DOHH2 (cell line): Measurements from ENCODE around the gene PROC.

ENCODE experiments used
- H3F3A ChIP-seq: fragments of 200-600 bp; sonication (generic), shearing (Covaris generic); 2 replicates; pipeline ENCODE4 v1.6.0; 2016; ENCODE audit warnings: antibody characterized with exemption, mild to moderate bottlenecking; ENCODE audit not compliant: control insufficient read depth, insufficient read depth
- H3K27ac ChIP-seq: fragments of 200-600 bp; sonication (generic); 2 replicates; pipeline ENCODE4 v1.5.1; 2014; ENCODE audit warnings: low read depth, mild to moderate bottlenecking, low read length, moderate library complexity
- H3K27me3 ChIP-seq: fragments of 200-600 bp; sonication (generic); 2 replicates; pipeline ENCODE4 v1.6.1; 2014; ENCODE audit warnings: mild to moderate bottlenecking, low read length, mixed read lengths; ENCODE audit not compliant: control insufficient read depth
- H3K36me3 ChIP-seq: fragments of 200-600 bp; sonication (generic); 2 replicates; pipeline ENCODE4 v1.6.1; 2014; ENCODE audit warnings: mild to moderate bottlenecking, low read length, moderate library complexity, mixed read lengths; ENCODE audit not compliant: control insufficient read depth
- H3K4me1 ChIP-seq: fragments of 200-600 bp; sonication (generic); 2 replicates; pipeline ENCODE4 v1.6.1; 2014; ENCODE audit warnings: mild to moderate bottlenecking, low read length, mixed read lengths; ENCODE audit not compliant: control insufficient read depth
- H3K4me2 ChIP-seq: fragments of 200-600 bp; sonication (generic); 2 replicates; pipeline ENCODE4 v1.6.0; 2014; ENCODE audit warnings: mild to moderate bottlenecking, low read length, moderate library complexity
- H3K4me3 ChIP-seq: fragments of 200-600 bp; sonication (generic); 2 replicates; pipeline ENCODE4 v1.5.1; 2014; ENCODE audit warnings: mild to moderate bottlenecking, low read length, mixed read lengths
- H3K79me2 ChIP-seq: fragments of 200-600 bp; sonication (generic); 2 replicates; pipeline ENCODE4 v1.6.1; 2014; ENCODE audit warnings: mild to moderate bottlenecking, low read length, mixed read lengths; ENCODE audit not compliant: control insufficient read depth
- H3K9me2 ChIP-seq: fragments of 200-600 bp; sonication (generic); replicated peaks from 2 replicates; pipeline ENCODE4 v1.6.1; 2014; ENCODE audit warnings: mild to moderate bottlenecking, low read length, mixed read lengths; ENCODE audit not compliant: control insufficient read depth
- H3K9me3 ChIP-seq: fragments of 200-600 bp; sonication (generic); 2 replicates; pipeline ENCODE4 v1.6.1; 2014; ENCODE audit warnings: antibody characterized with exemption, low read length, mixed read lengths; ENCODE audit not compliant: control insufficient read depth, insufficient read depth
- H4K20me1 ChIP-seq: fragments of 200-600 bp; sonication (generic); 2 replicates; pipeline ENCODE4 v1.6.0; 2014; ENCODE audit warnings: low read depth, mild to moderate bottlenecking, antibody characterized with exemption, low read length, moderate library complexity; ENCODE audit not compliant: control insufficient read depth, insufficient read depth
- CTCF ChIP-seq: fragments of 200-600 bp; sonication (generic); IDR thresholded peaks from one replicate; pipeline ENCODE4 v1.5.1; 2014; ENCODE audit warnings: antibody characterized with exemption, mild to moderate bottlenecking, low read depth, low read length; ENCODE audit not compliant: poor library complexity, severe bottlenecking
- EZH2phosphoT487 ChIP-seq: fragments of 200-600 bp; sonication (generic); IDR thresholded peaks from 2 replicates; pipeline ENCODE4 v1.6.1; 2017; ENCODE audit warnings: borderline replicate concordance, mild to moderate bottlenecking, antibody characterized with exemption, low read length, moderate library complexity, mixed read lengths

The PROC gene

GRCh38 chr2:127394492-127394891 is 23.7 kb upstream of the PROC start:
- H3K9me3 ChIP-seq, result no peaks in the 10 kb centered on the region
- peaks cover 6% of the 10 kb centered on the region for H3F3A ChIP-seq
- no peak overlapping the region for H3K27ac ChIP-seq
- peaks cover 3% of the 10 kb centered on the region; the same call in 1 of the 2 replicates for H3K36me3 ChIP-seq
- no peaks in the 10 kb centered on the region for H3K9me2 ChIP-seq
- no peaks in the 10 kb centered on the region for H3K27me3 ChIP-seq
- no peaks in the 10 kb centered on the region for H3K79me2 ChIP-seq
- H4K20me1 ChIP-seq, result no peaks in the 10 kb centered on the region
- H3K4me2 ChIP-seq, result no peak overlapping the region
- H3K4me3 ChIP-seq, result no peak overlapping the region
- TF ChIP-seq CTCF (no peak), EZH2phosphoT487 (no peak)
- H3K4me1 ChIP-seq, result peaks cover 32% of the 10 kb centered on the region

GRCh38 chr2:127397568-127398238 is 20.5 kb upstream of the PROC start:
- no peak overlapping the region for H3K27ac ChIP-seq
- H3K9me2 ChIP-seq, result no peaks in the 10 kb centered on the region
- H3K27me3 ChIP-seq, result no peaks in the 10 kb centered on the region
- no peaks in the 10 kb centered on the region for H3K79me2 ChIP-seq
- no peaks in the 10 kb centered on the region for H3K9me3 ChIP-seq
- no peak overlapping the region for H3K4me2 ChIP-seq
- TF ChIP-seq CTCF (no peak), EZH2phosphoT487 (no peak)
- peaks cover 9% of the 10 kb centered on the region for H3K4me1 ChIP-seq
- H3K36me3 ChIP-seq, result no peaks in the 10 kb centered on the region
- no peak overlapping the region for H3K4me3 ChIP-seq
- H3F3A ChIP-seq, result no peaks in the 10 kb centered on the region
- H4K20me1 ChIP-seq, result no peaks in the 10 kb centered on the region

GRCh38 chr2:127398239-127398590 is 20.0 kb upstream of the PROC start:
- H3K4me2 ChIP-seq, result no peak overlapping the region
- no peak for TF ChIP-seq EZH2phosphoT487
- TF ChIP-seq CTCF, result no peak

More at GRCh38 chr2:127398239-127398590, 20.0 kb upstream of the PROC start:
- H3K9me2 ChIP-seq, result no peaks in the 10 kb centered on the region
- H3K4me1 ChIP-seq, result peaks cover 4% of the 10 kb centered on the region; the same call in 1 of the 2 replicates
- H4K20me1 ChIP-seq, result no peaks in the 10 kb centered on the region
- no peaks in the 10 kb centered on the region for H3K27me3 ChIP-seq
- H3K27ac ChIP-seq, result no peak overlapping the region
- H3K79me2 ChIP-seq, result no peaks in the 10 kb centered on the region
- H3K9me3 ChIP-seq, result no peaks in the 10 kb centered on the region
- H3F3A ChIP-seq, result no peaks in the 10 kb centered on the region
- H3K4me3 ChIP-seq, result no peak overlapping the region
- no peaks in the 10 kb centered on the region for H3K36me3 ChIP-seq
